ENCODE measurements around the gene STYK1. TPM values are rescaled to one million over a fixed set of nuclear protein-coding genes. Genes with fewer than 3 reads are reported as not detected.

Gene STYK1
- total RNA-seq, 1 donor from 2014 or later, result 1.5 TPM

DNA sequence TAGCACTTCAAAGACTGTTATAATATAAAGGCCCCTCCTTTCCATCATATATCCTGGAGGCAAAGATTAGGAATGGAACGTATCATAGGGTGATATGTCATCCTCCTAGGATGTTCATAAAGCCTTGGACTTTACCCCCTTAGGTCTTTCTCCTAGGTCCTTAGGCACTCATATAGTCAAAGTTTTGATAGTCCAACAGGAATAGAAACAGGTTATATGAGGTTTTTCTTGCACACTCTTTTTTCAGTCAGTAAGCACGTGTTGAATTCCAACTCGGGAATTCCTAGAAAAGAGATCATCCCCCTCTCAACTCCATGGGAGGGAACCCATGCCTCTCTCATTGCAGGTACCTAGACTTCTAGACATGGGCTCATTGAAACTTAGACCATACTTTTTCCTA lies 40.3 kb downstream of the STYK1 start:
- no peak for DNase-seq (ENCODE audit: low read depth)
- TF ChIP-seq, protein P1, sequence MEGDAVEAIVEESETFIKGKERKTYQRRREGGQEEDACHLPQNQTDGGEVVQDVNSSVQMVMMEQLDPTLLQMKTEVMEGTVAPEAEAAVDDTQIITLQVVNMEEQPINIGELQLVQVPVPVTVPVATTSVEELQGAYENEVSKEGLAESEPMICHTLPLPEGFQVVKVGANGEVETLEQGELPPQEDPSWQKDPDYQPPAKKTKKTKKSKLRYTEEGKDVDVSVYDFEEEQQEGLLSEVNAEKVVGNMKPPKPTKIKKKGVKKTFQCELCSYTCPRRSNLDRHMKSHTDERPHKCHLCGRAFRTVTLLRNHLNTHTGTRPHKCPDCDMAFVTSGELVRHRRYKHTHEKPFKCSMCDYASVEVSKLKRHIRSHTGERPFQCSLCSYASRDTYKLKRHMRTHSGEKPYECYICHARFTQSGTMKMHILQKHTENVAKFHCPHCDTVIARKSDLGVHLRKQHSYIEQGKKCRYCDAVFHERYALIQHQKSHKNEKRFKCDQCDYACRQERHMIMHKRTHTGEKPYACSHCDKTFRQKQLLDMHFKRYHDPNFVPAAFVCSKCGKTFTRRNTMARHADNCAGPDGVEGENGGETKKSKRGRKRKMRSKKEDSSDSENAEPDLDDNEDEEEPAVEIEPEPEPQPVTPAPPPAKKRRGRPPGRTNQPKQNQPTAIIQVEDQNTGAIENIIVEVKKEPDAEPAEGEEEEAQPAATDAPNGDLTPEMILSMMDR (IDR thresholded peaks at IDR 0.05; ENCODE audit: insufficient read depth, low read length, poor library complexity, severe bottlenecking), result no peak

DNA sequence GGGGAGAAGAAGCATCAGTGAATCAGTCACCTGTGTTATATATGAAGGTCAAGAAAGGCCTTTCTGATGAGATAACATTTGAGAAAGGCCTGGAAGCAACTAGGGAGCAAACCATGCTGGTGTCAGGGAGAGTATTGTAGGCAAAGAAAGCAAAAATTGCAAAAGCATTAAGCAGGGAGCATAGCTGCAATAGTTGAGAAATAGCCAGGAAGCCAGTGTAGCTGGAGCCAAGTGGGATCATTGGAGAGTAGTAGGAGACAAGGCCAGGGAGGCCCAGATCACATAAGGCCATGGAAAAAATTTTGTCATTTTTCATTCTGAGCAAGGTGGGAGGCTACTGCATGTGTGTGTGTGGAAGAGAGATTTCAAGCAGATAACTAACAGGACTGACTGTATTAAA lies 41.6 kb downstream of the STYK1 start:
- no peak for DNase-seq (ENCODE audit: low read depth)
- TF ChIP-seq, protein P1 (IDR thresholded peaks at IDR 0.05; ENCODE audit: insufficient read depth, low read length, poor library complexity, severe bottlenecking), result no peak
- Histone ChIP-seq H3K4me3 (ENCODE audit: low read depth, low read length) (no peak overlapping the region), H3K36me3 (ENCODE audit: control insufficient read depth, insufficient read depth, low read length) (no peaks in the 10 kb centered on the region), H3K27me3 (ENCODE audit: control insufficient read depth, insufficient read depth, low read length) (no peaks in the 10 kb centered on the region)

More for the DNA sequence above, 40.3 kb downstream of the STYK1 start:
- Histone ChIP-seq H3K27me3 (ENCODE audit: control insufficient read depth, insufficient read depth, low read length) (no peaks in the 10 kb centered on the region), H3K36me3 (ENCODE audit: control insufficient read depth, insufficient read depth, low read length) (no peaks in the 10 kb centered on the region), H3K4me3 (ENCODE audit: low read depth, low read length) (no peak overlapping the region)

DNA sequence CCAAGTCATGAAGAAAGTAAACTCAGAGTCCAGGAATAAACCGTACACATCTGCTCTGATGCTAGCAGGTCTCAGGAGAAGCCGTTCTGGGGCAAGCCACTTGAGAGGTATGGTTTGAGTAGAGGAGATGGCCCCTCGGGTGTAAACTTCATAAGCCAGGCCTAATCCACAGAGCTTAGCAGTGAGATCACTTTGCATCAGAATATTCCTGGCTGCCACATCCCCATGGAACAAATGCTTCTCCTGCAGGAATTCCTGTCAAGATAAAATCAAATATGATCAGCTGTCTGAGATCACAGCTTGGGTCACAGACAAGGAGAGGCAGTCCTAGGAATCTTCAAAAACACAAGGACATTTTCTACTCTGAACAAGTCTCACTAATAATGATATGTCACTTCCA lies 49.2 kb downstream of the STYK1 start:
- no peaks in the 10 kb centered on the region for H3K27me3 ChIP-seq (ENCODE audit: control insufficient read depth, insufficient read depth, low read length)
- no peaks in the 10 kb centered on the region for H3K36me3 ChIP-seq (ENCODE audit: control insufficient read depth, insufficient read depth, low read length)
- DNase-seq (ENCODE audit: low read depth), result no peak
- no peak overlapping the region for H3K4me3 ChIP-seq (ENCODE audit: low read depth, low read length)
- TF ChIP-seq, protein P1 (IDR thresholded peaks at IDR 0.05; ENCODE audit: insufficient read depth, low read length, poor library complexity, severe bottlenecking), result no peak

DNA sequence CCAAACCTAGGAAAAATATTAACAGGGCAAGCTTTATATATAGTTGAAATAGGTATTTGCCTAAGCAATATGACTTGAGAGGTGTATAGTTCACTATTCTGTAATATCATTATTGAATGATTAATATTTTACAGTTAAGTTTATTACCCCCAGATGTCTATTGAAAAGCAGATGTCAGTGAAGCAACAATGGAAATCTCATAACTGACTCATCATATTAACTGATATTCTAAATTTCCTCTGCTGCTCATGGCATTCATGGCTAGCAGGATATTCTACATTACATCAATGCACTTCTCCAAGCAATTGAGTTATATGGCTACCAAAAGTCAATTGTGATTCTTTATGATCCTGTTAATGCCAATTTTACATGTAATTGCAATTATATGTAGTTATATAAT lies 50.7 kb downstream of the STYK1 start:
- no peaks in the 10 kb centered on the region for H3K36me3 ChIP-seq (ENCODE audit: control insufficient read depth, insufficient read depth, low read length)
- TF ChIP-seq, protein P1 (IDR thresholded peaks at IDR 0.05; ENCODE audit: insufficient read depth, low read length, poor library complexity, severe bottlenecking), result no peak
- H3K4me3 ChIP-seq (ENCODE audit: low read depth, low read length), result no peak overlapping the region
- H3K27me3 ChIP-seq (ENCODE audit: control insufficient read depth, insufficient read depth, low read length), result no peaks in the 10 kb centered on the region
- no peak for DNase-seq (ENCODE audit: low read depth)

DNA sequence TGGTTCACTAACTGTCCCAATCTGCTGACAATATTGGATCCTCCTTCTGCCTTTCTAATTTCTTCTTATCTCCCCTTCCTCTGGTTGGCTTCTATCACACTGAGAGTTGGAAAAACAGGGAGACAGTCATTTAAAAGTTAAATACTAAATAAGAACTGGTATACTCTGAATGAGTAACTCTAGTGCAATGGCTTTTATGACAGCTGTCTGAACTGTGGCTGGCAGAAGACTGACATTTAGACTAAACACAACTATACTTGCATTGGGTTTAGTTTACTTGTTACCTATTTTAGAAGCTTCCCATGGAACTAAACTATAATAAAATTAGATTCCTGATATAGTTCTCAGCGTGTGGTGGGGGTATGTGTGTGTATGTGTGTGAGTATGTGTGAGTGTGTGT lies 52.6 kb downstream of the STYK1 start:
- TF ChIP-seq, protein P1 (IDR thresholded peaks at IDR 0.05; ENCODE audit: insufficient read depth, low read length, poor library complexity, severe bottlenecking), result no peak
- H3K4me3 ChIP-seq (ENCODE audit: low read depth, low read length), result no peak overlapping the region
- H3K27me3 ChIP-seq (ENCODE audit: control insufficient read depth, insufficient read depth, low read length), result no peaks in the 10 kb centered on the region
- no peak for DNase-seq (ENCODE audit: low read depth)
- H3K36me3 ChIP-seq (ENCODE audit: control insufficient read depth, insufficient read depth, low read length), result no peaks in the 10 kb centered on the region

DNA sequence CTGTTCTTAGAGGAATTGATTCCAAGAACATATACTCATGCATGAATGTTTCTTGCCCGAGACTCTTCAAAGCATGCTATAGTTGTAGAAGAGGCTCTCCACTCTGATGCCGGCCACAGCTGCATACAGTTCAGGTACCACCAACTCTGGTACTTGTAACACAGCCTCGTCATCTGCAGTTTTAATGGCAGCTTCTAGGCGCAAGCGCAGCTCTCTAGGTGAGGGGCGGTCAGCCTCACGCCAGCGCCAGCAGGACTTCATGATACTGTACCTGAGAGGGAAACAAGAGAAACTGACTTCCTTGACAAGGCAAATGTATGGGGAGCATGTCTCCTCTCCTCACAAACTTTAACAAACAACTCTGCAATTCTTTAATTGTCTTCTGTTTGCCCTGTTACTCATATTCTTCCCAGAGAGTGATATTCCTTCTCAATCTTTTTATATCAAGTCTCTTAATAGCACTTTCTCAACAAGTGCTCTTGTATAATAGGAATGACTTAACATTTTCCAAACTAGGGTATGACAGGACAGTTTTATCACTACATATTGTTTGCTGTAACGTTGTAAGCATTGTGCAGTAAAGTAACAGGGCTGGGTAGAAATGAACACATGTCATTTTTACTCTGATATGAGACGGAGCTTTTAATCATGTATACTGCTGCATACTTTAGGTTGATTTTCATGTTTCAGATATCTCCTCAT lies 53.6 kb downstream of the STYK1 start:
- Histone ChIP-seq H3K36me3 (ENCODE audit: control insufficient read depth, insufficient read depth, low read length) (no peaks in the 10 kb centered on the region), H3K4me3 (ENCODE audit: low read depth, low read length) (no peak overlapping the region), H3K27me3 (ENCODE audit: control insufficient read depth, insufficient read depth, low read length) (no peaks in the 10 kb centered on the region)
- no peak for DNase-seq (ENCODE audit: low read depth)
- TF ChIP-seq, protein P1 (IDR thresholded peaks at IDR 0.05; ENCODE audit: insufficient read depth, low read length, poor library complexity, severe bottlenecking), result no peak
